ENCODE data around the gene LAMB3.

GRCh38 chr1:209601809-209602657, 50.2 kb downstream of the LAMB3 start:
- TF ChIP-seq CTCF (IDR thresholded peaks at IDR 0.05) (peak; percentile 24 to 75 (median 48)), POLR2A (IDR thresholded peaks at IDR 0.05) (no peak), POLR2AphosphoS5 (IDR thresholded peaks at IDR 0.05) (no peak)
